NCI-H1105 treated with DMSO at 0.1 percent for 48 hours (cell line): ENCODE data around the gene NUP98.

Experiments used
- DNase-seq: peaks from one replicate; lab custom pipeline; 2025; lab: John Stamatoyannopoulos, UW

NUP98 gene

GRCh38 chr11:3735827-3736226 lies 61.5 kb downstream of the NUP98 start:
- DNase-seq: no peak

GRCh38 chr11:3732671-3733436 lies 64.5 kb downstream of the NUP98 start:
- DNase-seq: no peak

- no peak for DNase-seq
Measured at GRCh38 chr11:3723014-3723708, 74.2 kb downstream of the NUP98 start.

- no peak for DNase-seq
Measured at GRCh38 chr11:3722100-3722499, 75.3 kb downstream of the NUP98 start.

GRCh38 chr11:3720997-3721396 lies 76.4 kb downstream of the NUP98 start:
- DNase-seq: no peak

- DNase-seq: no peak
Measured at GRCh38 chr11:3712274-3712673, 85.1 kb downstream of the NUP98 start.

- DNase-seq: no peak
Measured at GRCh38 chr11:3710485-3711259, 86.7 kb downstream of the NUP98 start.

GRCh38 chr11:3709977-3710376 lies 87.4 kb downstream of the NUP98 start:
- no peak for DNase-seq

GRCh38 chr11:3707176-3707575 lies 90.2 kb downstream of the NUP98 start:
- no peak for DNase-seq

GRCh38 chr11:3703383-3703782 lies 94.0 kb downstream of the NUP98 start:
- no peak for DNase-seq

GRCh38 chr11:3700910-3701309 lies 96.4 kb downstream of the NUP98 start:
- no peak for DNase-seq

GRCh38 chr11:3700410-3700809 lies 96.9 kb downstream of the NUP98 start:
- DNase-seq: no peak

- no peak for DNase-seq
Measured at GRCh38 chr11:3686751-3687150, 110.6 kb downstream of the NUP98 start.

GRCh38 chr11:3685923-3686322 lies 111.4 kb downstream of the NUP98 start:
- no peak for DNase-seq

GRCh38 chr11:3684819-3685172 lies 112.6 kb downstream of the NUP98 start:
- DNase-seq: no peak

- no peak for DNase-seq
Measured at GRCh38 chr11:3684129-3684818, 113.1 kb downstream of the NUP98 start.

GRCh38 chr11:3683039-3683438 lies 114.3 kb downstream of the NUP98 start:
- no peak for DNase-seq

GRCh38 chr11:3679077-3679476 lies 118.3 kb downstream of the NUP98 start:
- no peak for DNase-seq

GRCh38 chr11:3675971-3676370 lies 121.4 kb downstream of the NUP98 start:
- DNase-seq: no peak

GRCh38 chr11:3674189-3674588 lies 123.2 kb downstream of the NUP98 start:
- no peak for DNase-seq

GRCh38 chr11:3671334-3672254 lies 125.8 kb downstream of the NUP98 start, which contains the start of gene CHRNA10:
Gene CHRNA10 (minus strand): TSS chr11:3671384. CDS start chr11:3671312, 72 bp downstream.
- DNase-seq: peak; percentile 11
